GM19351 (cell line): ENCODE results near the gene DLX6.

Experiments
- ATAC-seq: cut with Tn5 transposase; IDR thresholded peaks from one replicate; pipeline ENCODE4 v1.9.1; 2021; ENCODE audit warnings: mild to moderate bottlenecking, moderate library complexity; ENCODE audit not compliant: unreplicated experiment

The DLX6 gene

DNA sequence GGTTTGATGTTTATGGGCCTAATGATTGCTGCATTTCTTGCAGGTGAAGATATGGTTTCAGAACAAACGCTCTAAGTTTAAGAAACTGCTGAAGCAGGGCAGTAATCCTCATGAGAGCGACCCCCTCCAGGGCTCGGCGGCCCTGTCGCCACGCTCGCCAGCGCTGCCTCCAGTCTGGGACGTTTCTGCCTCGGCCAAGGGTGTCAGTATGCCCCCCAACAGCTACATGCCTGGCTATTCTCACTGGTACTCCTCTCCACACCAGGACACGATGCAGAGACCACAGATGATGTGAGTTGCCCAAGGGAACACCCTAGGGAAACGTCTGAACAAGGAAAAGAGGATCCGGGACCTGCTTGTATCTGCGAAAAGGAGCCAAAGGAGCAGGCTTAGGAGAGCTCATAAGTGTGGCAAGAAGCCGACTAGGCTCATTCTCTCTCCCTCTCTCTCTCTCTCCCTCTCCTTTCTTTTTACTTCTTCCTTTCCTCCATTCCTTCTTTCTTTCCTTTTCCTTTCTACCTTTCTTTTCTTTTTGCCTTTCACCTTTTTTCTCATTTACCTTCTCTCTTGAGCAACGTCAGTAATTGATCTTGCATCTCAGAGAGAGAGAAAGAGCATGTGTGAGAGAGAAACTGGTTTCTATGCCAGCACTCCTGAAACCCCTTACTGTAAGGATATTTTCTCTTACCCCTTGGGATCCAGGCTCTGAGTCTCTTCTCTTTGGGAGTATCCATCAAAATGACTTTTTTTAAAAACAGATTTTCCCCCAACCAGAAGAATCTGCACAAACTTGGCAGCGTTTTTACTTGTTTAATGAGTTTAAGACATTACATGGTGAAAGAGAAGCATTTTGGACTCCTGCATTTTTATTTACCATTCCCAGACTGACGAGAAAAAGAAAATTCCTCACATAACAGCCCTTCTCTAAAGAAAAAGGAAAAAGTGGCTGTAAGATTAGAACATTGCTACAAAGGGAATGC is 4.7 kb downstream of the DLX6 start:
- no peak for ATAC-seq

DNA sequence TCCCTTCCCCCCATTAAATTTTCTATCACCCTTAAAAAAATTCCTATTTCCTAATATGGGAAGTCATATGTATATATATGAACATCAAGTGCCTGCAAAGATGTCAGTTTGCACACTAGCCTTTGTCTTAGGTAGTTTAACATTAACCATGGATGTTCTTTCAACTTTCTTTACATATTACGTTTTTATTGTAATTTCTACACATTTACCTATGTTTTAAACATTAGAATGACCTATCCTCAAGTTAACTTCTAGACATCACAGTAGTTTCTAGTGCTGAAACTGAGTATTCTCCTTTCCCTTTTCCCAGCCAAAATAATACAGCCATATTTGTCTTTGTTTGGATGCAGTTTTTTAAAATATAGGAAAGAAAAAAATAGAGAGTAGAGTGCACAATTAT is 5.8 kb downstream of the DLX6 start:
- no peak for ATAC-seq

DNA sequence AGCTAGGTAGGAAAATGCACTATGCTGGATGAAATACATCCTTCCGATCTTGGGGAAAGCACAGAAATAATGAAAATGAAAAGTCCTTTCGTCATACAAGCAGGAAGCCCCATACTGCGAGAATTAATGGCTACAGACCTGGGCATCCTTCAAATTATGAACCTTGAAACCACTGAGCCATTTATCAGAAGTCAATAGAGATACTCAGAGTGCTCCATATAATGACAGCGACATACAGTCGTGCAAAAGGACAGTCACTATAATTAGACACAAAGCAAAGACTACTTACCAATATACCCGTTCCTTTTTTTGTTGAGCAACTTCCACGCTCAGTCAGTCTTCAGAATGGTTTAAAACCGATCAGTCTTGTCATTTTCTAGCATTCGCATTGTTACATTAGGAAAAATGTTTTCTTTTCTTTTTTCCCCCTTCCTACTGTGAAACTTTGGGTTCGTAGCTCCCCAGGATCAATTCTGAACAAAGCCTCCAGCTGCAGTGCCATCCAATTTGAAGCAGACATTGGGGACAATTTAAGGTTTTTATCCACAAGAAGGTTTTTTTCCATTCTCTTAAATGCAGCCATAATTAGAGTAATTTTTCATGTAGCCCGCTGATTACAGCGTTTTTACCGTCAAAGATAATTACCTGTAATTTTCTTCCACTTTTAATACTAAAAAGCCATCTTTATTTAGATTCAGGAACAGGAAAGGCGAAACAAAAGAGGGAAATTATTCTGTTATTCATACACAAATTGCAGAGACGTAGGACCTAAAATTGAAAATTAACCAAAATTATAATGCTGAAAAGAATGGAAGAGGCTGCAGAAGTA is 6.4 kb downstream of the DLX6 start:
- no peak for ATAC-seq

DNA sequence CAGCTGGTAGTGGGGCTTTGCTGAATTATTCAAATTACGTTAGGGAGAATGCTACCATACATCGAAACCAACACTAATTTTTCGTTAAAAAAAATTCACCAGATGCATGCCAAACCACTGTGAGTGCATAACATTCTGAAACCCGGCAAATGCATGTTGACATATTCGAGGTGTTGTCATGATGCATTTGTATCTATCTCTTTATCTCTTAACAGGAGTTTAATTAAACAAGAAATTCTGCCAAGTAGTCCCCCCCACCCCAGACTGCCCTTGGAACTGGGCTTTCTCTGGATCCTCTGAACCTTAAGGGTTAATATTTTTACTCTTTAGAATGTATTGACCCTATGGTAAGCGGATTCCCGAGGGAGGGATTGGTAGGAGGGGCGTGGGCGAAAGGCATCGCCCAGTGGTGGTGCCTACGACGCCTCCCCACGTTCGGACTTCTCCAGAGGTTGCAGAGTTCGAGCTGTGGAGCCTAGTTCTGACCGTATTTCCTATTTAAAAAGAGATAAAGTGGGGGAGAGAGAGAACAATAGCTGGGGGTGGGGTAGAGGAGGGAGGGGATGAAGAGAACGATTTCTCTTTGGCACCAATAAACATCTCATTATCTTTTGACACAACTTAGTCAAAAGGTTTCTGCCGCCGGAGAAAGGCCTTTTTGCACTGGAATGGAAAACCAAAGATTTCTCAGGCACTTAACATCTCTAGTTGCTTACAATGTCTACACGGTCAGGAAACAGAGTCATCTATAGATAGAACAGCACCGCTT is 7.2 kb downstream of the DLX6 start:
- no peak for ATAC-seq

DNA sequence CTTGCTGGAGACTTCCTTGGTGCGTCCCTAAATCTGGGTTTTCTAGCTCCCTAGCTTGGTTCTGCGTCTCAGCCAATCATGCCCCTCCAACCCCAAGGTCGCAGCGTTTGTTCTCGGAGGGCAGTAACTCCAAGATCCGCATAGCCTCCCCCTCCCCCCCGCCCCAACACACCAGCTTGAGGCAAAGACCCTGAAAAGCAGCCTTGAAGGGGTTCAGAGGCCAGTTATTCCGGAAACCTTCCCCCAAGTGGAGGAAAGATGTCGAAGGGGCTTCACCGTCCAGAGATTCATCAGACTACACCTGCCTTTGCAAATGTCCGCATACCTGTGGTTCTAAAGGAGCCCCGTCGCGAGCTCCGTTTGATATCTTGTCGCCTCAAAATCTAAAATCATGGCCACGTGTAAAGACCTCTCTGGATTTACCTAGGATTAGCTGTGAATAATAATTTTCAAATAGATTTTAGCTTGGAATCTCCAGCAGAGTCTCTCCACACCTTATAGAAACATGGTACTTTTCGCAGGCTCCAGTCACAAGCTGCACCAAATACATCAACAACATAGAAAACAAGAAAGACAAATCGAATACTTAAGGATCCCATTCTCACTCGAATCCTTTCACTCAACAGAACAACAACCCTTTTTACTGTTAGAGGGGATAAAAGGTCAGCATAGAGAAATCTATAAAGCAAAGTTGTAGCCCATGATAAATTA is 7.9 kb downstream of the DLX6 start:
- ATAC-seq, result no peak

DNA sequence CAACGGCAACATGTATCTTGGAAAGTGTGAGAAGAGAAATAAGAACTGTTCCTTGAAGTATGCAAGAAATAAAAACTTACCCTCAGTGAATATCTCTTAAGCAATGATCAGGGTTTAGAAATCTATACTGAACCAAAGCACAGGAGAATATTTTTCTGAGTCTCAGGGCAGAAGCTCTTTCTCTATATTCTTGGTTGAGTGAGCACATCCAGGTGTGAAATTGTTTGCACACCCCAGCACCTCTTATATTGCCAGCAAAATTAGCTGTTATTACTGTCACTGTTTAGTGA is 8.4 kb downstream of the DLX6 start:
- no peak for ATAC-seq

DNA sequence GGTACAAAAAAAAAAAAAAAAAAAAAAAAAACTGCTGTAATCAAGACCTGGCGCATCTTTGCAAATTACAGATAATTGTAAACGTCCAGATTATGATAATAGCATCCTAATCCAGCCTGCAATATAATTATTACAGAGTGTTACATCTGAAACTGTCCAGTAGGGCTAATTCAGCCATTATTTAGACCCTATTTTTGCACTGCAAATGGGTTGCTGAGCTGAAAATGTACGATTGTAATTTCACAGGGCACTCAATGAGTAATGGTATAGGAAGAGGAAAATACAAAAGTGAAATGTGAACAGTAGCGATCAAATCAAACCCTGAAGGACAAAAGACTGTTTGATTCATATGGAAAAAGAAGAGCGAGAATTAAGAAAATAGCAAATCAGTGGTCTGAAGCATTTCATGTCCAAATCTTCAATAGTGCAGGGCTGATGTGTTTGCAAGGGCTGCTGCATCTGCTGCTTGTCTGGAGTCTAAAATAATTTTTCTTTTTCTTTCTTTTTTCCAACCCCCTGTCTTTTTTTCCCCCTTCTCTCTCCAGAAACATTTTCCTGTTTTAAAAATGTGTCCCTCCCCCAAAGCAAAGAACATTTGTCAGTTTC is 8.9 kb downstream of the DLX6 start:
- ATAC-seq, result no peak

DNA sequence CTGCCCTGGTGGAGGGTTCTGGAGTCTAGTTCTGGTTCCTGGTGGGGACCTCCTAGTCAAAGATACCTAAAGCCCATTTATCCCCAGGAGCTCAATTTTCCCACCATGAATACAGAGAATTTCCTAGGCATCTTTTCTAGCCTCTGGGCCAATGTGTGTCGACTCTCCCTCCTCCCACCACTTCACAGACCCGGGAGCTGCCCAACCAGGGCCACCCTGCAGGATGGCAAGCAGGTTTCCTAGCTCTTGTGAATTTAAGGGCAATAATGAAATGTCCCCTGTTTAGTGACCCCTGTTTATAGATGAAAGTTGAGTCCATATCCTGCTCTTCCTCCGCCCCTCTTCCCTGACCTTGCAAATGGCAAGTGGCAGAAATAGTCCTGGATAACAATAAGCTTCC is 9.9 kb downstream of the DLX6 start:
- no peak for ATAC-seq

DNA sequence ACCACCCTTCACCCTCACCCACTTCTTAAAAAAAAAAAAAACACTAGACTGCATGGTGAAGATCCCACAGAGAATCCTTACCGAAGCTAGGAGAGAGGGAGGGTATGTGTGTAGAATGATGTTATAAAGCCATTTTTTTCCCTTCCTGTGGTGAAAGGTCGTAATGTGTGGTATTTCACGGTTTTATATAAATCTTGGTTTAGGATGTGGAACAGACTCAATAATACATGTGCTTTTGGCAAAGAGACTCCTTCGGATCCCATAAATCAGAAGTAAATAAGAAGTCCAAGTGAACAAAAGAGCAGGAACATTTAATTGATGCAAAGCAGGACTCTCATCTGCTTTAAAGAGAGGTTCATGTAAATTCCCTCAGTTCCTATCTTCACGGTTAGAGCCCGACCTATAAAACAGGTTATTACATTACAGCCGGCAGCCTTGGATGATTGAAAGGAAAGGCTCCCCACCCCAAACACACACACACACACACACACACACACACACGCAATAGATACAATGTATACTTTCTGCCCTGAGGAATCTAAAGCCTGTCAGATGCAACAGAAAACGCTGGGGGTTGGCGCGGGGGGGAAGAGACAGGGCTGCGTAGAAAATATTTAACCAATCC is 10.5 kb downstream of the DLX6 start:
- ATAC-seq, result no peak

DNA sequence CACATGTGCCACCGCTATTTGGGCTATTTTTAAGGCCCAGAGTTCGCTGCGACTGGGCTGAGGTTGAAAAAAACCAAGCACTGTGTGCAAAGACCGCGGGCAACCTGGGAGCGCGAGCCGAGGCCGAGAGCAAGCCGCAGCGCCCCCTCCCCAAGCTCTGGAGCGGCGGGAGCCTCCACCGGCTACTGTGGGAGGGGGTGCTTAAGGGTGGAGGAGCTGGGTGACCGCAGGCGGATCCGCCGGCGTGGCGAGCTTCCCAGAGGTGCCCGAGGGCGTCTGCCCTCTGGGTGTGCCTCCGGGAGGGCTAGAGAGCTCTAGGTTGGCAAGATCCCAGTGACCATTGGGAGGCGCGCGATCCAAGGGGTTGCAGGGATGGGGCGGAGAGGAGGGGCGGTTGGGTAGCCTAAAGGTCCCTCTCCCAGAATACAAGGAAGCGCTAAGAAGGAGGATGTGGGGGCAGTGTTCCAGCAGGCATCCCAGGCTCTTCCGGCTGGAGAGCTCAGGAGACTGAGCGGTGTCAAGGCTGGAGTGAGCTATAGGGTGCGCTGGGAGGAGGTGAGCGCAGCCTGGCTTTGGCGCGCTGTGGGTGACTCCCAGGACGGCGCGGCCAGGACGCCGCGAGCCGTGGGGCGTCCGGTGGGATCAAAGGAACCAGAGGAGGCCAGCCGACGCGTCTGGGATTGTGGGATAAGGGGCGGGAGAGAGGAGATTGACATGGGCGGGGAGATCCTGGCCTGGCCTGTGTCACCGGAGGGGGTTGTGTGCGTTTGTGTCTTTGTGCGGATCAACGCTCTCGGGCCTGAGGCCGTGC is 11.2 kb downstream of the DLX6 start:
- ATAC-seq, result no peak

DNA sequence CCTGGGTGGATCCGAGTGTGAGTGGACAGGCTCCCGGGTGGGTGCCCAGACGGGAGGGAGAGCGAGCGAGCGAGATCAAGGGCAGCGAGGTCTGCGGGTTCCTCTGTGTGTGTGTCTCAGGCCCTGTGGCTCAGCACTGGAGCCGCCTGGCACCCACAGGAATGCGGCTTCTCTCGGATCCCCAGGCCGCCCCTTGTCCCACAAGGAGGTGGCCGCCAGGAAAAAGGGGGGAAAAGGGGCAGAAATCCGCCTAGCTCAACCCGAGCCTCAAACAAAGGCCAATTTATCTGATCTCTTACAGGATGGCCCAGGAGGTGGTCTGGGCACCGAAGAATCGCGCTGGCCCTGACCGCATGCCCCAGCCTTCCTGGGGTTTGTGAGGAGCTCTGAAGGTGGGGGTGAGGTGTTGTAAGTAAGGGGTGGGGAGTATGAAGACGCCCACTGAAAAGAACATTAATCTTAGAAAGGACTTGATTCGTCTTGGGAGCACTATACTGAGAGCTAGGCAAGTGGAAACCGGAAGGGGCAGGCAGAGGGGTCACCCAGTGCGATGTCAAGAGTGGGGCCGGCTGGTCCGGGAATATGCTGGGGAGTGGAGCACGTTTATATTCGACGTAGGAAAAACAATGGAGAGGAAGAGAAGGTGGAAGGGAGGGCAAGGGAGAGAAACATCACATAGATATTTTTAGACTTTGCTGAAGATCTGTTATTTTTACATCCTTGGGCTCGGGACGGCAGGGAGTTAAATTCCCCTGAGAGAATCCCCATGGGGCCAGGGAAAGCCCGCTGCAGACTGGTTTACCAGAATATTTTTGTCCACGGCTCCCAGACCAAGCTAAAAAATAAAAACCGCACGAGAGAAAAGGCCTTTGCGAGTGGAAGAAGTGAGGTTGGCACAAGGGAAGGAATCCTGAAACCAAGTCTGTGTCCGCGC is 12.1 kb downstream of the DLX6 start:
- ATAC-seq, result no peak

DNA sequence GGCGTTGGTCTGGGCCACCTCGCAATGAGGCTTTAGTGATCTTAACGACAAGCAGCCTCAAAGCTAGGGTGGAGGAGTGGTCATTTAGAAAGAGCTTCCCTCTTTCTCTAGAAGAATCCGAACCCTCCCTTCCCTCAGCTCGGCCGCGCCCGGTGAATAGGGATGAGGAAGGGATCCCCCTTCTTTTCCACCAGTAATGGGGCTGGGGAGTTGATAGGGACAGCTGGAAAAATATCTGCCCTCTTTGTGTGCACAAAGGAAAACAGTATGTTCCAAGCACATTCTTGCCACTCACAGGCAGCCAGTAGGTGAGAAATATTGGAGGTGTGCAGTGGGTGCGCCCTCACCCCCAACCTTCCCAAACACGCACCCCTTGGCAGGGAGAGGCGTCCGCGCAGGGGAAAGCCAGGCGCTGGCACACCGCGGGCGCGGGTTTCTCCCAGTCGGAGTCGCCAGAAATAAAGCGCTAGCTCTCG is 12.8 kb downstream of the DLX6 start:
- no peak for ATAC-seq

DNA sequence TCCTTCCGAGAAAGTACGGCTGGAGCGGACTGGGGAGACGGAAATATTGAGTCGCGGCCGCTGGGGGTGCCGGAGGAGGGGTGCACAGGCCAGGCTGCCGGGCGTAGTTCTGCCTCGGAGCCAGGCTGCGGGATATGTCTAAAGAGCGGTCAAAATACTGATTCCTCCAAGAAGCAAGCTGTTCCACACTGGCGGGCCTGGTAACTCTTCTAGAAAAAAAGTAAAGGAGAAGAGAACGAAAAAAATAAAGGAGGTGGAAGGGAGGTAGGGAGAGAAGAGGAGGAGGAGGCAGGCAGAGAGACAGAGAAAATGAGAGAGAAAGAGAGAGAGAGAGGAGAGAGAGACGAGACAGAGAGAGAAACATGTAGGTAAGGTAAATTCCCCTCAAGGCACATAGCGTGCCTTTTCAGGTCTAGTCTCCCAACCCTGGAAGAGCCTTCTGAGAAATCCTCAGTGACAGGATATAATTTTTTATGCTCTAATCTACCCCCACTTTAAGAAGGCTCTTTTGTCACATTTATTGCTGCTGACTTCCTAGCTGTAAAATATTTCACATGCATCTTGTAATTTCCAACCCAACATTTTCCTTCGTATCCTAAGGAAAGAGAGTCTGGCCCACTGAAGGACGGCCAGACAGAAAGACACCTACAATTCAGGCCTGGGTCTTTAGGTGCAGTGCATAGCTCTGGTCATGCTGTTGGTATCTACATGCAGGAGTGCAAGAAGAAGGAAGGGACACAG is 13.6 kb downstream of the DLX6 start:
- ATAC-seq, result no peak

DNA sequence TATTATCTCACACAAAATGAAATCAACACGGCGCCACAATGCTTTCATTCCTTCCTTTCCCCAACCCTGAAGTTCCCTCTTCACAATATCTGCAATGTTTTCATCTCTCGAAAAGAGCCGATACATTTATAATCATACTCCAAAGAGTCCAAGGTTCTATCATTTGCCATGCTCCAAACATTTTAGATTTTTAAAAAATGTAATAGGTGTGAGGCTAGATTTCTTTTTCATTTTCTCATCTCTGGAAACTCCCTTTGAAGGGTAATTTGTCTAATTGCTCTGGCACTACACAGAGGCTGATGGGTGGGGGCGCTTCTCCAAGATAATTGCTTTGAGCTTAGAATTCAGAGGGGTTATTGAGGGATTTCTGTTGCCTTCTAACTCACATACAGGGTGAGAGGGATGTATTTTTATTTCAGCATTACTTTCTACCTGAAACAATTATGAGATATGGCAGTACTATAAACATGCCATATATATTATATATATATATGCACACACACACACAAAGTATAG is 14.4 kb downstream of the DLX6 start:
- ATAC-seq, result no peak

DNA sequence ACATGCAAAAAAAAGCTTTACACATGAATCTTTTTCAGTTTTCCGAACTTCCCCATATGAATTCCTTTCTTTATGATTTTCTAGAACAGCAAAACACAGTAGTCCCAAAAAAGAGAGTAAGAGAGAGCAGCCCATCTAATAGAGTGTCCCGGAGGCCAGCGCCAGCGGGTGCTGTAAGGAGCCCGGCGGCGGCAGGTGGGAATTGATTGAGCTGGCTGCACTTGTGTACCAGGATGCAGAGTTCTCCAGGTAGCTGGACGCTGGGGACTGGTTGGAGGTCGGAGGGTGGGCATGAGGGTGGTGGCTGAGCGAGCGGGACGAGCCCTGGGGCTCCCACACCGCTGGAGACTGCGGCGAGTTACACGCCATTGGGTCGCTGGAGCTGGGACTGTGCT is 15.2 kb downstream of the DLX6 start:
- no peak for ATAC-seq

DNA sequence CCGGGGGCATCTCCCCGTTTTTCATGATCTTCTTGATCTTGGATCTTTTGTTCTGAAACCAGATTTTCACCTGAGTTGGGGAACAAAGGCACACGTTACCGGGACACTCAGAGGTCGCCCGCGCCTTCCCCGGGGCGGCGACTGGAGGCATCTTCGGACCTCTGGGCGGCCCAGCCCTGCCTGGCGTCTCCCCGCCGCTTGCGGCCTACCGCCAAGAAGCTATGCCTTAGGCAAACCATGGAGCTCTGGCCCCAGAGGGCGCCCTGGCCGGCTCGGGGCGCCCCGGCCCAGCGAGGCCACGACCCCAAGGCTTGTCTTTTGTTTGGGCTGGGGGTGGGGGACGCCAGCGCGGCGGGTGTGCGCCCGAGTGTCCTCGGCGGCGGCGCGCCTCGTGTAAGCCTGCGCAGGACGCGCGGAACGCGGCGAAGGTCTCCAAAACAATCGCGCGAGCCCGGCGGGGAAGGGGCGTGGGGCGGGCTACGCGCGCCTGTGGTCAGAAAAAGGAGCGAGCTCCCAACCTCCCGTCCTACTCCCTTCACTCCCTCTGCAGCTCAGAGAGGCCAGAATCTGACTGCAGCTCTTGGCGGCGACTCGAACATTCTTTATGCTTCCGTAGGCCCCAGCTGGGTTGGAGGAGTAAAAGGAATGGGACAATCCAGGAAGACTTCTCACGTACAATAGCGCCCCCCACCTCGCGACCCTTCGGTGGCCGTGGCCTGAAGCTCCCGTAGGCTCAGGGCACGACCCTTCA is 15.8 kb downstream of the DLX6 start:
- ATAC-seq, result no peak
